Neuronal stem cell (in vitro differentiated cells): ENCODE measurements around the gene DTYMK.
"Not testable (repeated sequence)": the region's sequence is repeated elsewhere in the genome, so short reads cannot be mapped to it uniquely, and the experiment has no call there.

Experiments
- DNase-seq: peaks from one replicate; pipeline ENCODE4 v3.0.0-alpha.2; 2013; ENCODE audit warnings: low spot score
- H2AFZ ChIP-seq: one replicate; pipeline ENCODE4 v1.6.1; 2013; ENCODE audit warnings: mild to moderate bottlenecking, low read length, inconsistent platforms
- H2AK5ac ChIP-seq: 2 replicates; pipeline ENCODE4 v1.6.1; 2013; ENCODE audit warnings: low read depth, mild to moderate bottlenecking, inconsistent platforms, low read length, moderate library complexity, mixed read lengths
- H2BK120ac ChIP-seq: 2 replicates; pipeline ENCODE4 v1.6.1; 2013; ENCODE audit warnings: low read depth, mild to moderate bottlenecking, inconsistent platforms, low read length, moderate library complexity, mixed read lengths
- H2BK12ac ChIP-seq: one replicate; pipeline ENCODE4 v1.6.1; 2013; ENCODE audit warnings: low read length, inconsistent platforms
- H2BK15ac ChIP-seq: 2 replicates; pipeline ENCODE4 v1.6.1; 2013; ENCODE audit warnings: mild to moderate bottlenecking, low read length, inconsistent platforms, mixed read lengths
- H2BK5ac ChIP-seq: one replicate; pipeline ENCODE4 v1.6.1; 2013; ENCODE audit warnings: inconsistent platforms, mild to moderate bottlenecking, low read length, moderate library complexity
- H3K14ac ChIP-seq: one replicate; pipeline ENCODE4 v1.6.1; 2013; ENCODE audit warnings: low read length, inconsistent platforms
- H3K18ac ChIP-seq: 2 replicates; pipeline ENCODE4 v1.6.1; 2013; ENCODE audit warnings: low read length, inconsistent platforms
- H3K23ac ChIP-seq: 2 replicates; pipeline ENCODE4 v1.6.1; 2013; ENCODE audit warnings: low read depth, mild to moderate bottlenecking, mixed read lengths, low read length, inconsistent platforms; ENCODE audit not compliant: poor library complexity
- H3K27ac ChIP-seq: replicated peaks from 3 replicates; pipeline ENCODE4 v1.5.1; 2013; ENCODE audit warnings: low read length, inconsistent platforms
- H3K27me3 ChIP-seq, 3 experiments: 2 replicates each; pipeline ENCODE4 v1.6.1; 2013; ENCODE audit warnings: low read length in 3 of 3, mild to moderate bottlenecking in 2 of 3, inconsistent platforms in 1 of 3, low read depth in 1 of 3, mixed read lengths in 1 of 3, moderate library complexity in 1 of 3; ENCODE audit not compliant: control insufficient read depth in 3 of 3, insufficient read depth in 3 of 3
- H3K36me3 ChIP-seq, 2 donors: replicated peaks in 1 of 2; 2 replicates each; pipeline ENCODE4 v1.6.1; 2013; ENCODE audit warnings: low read length in 2 of 2; ENCODE audit not compliant: control insufficient read depth in 2 of 2, insufficient read depth in 2 of 2
- H3K4ac ChIP-seq: 2 replicates; pipeline ENCODE4 v1.6.1; 2013; ENCODE audit warnings: inconsistent platforms, mild to moderate bottlenecking, low read length, moderate library complexity
- H3K4me1 ChIP-seq, 2 donors: 1 replicate in 1 of 2; 2 replicates in 1 of 2; pipeline ENCODE4 v1.6.1; 2013; ENCODE audit warnings: low read length in 2 of 2, low read depth in 1 of 2; ENCODE audit not compliant: control insufficient read depth in 2 of 2, insufficient read depth in 1 of 2
- H3K4me2 ChIP-seq: one replicate; pipeline ENCODE4 v1.6.1; 2013; ENCODE audit warnings: mild to moderate bottlenecking, low read length, inconsistent platforms; ENCODE audit not compliant: insufficient read depth, poor library complexity, severe bottlenecking
- H3K4me3 ChIP-seq, 2 donors: 2 replicates each; pipeline ENCODE4 v1.5.1; 2013; ENCODE audit warnings: low read length in 2 of 2, mild to moderate bottlenecking in 2 of 2, inconsistent platforms in 1 of 2, moderate library complexity in 1 of 2
- H3K79me1 ChIP-seq: one replicate; pipeline ENCODE4 v1.6.1; 2013; ENCODE audit warnings: low read depth, mild to moderate bottlenecking, inconsistent platforms, low read length, moderate library complexity
- H3K9ac ChIP-seq: one replicate; pipeline ENCODE4 v1.6.1; 2013; ENCODE audit warnings: mild to moderate bottlenecking, low read depth, low read length, inconsistent platforms; ENCODE audit not compliant: poor library complexity
- H3K9me3 ChIP-seq, 2 donors: replicated peaks in 1 of 2; 2 replicates each; pipeline versions ENCODE3 to v1.6.1; 2013; ENCODE audit warnings: low read length in 2 of 2, mild to moderate bottlenecking in 2 of 2, inconsistent platforms in 1 of 2, low read depth in 1 of 2, mixed read lengths in 1 of 2, moderate library complexity in 1 of 2; ENCODE audit not compliant: control insufficient read depth in 2 of 2, insufficient read depth in 1 of 2
- H4K8ac ChIP-seq: one replicate; pipeline ENCODE4 v1.6.1; 2013; ENCODE audit warnings: low read depth, mild to moderate bottlenecking, inconsistent platforms, low read length, moderate library complexity
- H4K91ac ChIP-seq: one replicate; pipeline ENCODE4 v1.6.1; 2013; ENCODE audit warnings: low read length, low read depth, mild to moderate bottlenecking, inconsistent platforms; ENCODE audit not compliant: poor library complexity
- WGBS, 2 donors: extraction: QIAGEN DNeasy Blood & Tissue Kit; methylation state at CpG; one replicate each; pipeline ENCODE4 v1.1.7; 2013; ENCODE audit warnings: missing lambda C conversion rate in 2 of 2, mixed read lengths in 1 of 2; ENCODE audit not compliant: insufficient read length in 2 of 2, insufficient replicate concordance in 1 of 2; ENCODE audit errors: extremely low coverage in 2 of 2; 5-methylcytosine and 5-hydroxymethylcytosine counted together

The DTYMK gene

GRCh38 chr2:241662731-241663130 is 23.9 kb downstream of the DTYMK start:
- H3K4me2 ChIP-seq, H3K4ac ChIP-seq, H2BK12ac ChIP-seq, H3K79me1 ChIP-seq, H3K18ac ChIP-seq, H3K14ac ChIP-seq, H3K27me3 ChIP-seq, H2AFZ ChIP-seq, H3K27ac ChIP-seq, H2AK5ac ChIP-seq, H2BK5ac ChIP-seq, H3K23ac ChIP-seq, H2BK15ac ChIP-seq, H4K8ac ChIP-seq, H2BK120ac ChIP-seq, H4K91ac ChIP-seq, DNase-seq, H3K4me3 ChIP-seq, H3K9ac ChIP-seq, H3K9me3 ChIP-seq: not testable (repeated sequence)
- no CpG with 5 or more reads among the region's 24 CpGs for WGBS, 2 donors
- Histone ChIP-seq H3K36me3 (peaks cover 23 to 56% of the 10 kb centered on the region in 2 donors), H3K4me1 (peaks cover 10 to 19% of the 10 kb centered on the region in 2 donors)

GRCh38 chr2:241660593-241661213 is 25.9 kb downstream of the DTYMK start:
- Histone ChIP-seq H3K23ac (no peak overlapping the region), H2BK15ac (no peak overlapping the region), H3K27me3 (no peaks in the 10 kb centered on the region), H2AK5ac (no peak overlapping the region), H3K4me1 (peaks cover 3 to 6% of the 10 kb centered on the region in 2 donors), H3K4me2 (no peak overlapping the region), H3K27ac (no peak overlapping the region), H3K36me3 (peaks cover 26 to 62% of the 10 kb centered on the region in 2 donors), H3K79me1 (peaks cover 2% of the 10 kb centered on the region), H3K4ac (no peak overlapping the region), H3K4me3 (no peak overlapping the region), H3K14ac (no peak overlapping the region), H3K9ac (no peak overlapping the region), H2BK5ac (no peak overlapping the region), H3K9me3 (no peaks in the 10 kb centered on the region), H2BK120ac (no peak overlapping the region), H4K91ac (no peak overlapping the region), H2BK12ac (no peak overlapping the region), H4K8ac (no peak overlapping the region), H2AFZ (no peak overlapping the region), H3K18ac (no peak overlapping the region)
- DNase-seq, result no peak
- no CpG with 5 or more reads among the region's 14 CpGs for WGBS, 2 donors

- Histone ChIP-seq H4K91ac (no peak overlapping the region), H2AK5ac (no peak overlapping the region), H3K27ac (no peak overlapping the region), H3K18ac (no peak overlapping the region), H3K9ac (no peak overlapping the region), H3K14ac (no peak overlapping the region), H2BK15ac (no peak overlapping the region), H3K36me3 (peaks cover 37 to 77% of the 10 kb centered on the region in 2 donors), H3K23ac (no peak overlapping the region), H2BK120ac (no peak overlapping the region), H3K4me1 (no peaks in the 10 kb centered on the region), H3K9me3 (no peaks in the 10 kb centered on the region), H3K4me2 (no peak overlapping the region), H3K4me3 (no peak overlapping the region), H2AFZ (no peak overlapping the region), H3K79me1 (peaks cover 5% of the 10 kb centered on the region), H3K4ac (no peak overlapping the region), H4K8ac (no peak overlapping the region), H2BK5ac (no peak overlapping the region), H2BK12ac (no peak overlapping the region), H3K27me3 (no peaks in the 10 kb centered on the region)
- no CpG with 5 or more reads among the region's 26 CpGs for WGBS, 2 donors
- peak; percentile 39 for DNase-seq
These were observed 27.4 kb downstream of the DTYMK start for GRCh38 chr2:241659150-241659739.

- H3K9me3 ChIP-seq, result no peaks in the 10 kb centered on the region
- no peaks in the 10 kb centered on the region for H3K27me3 ChIP-seq
- no peak overlapping the region for H2AFZ ChIP-seq
- H4K91ac ChIP-seq, result no peak overlapping the region
- H2BK5ac ChIP-seq, result no peak overlapping the region
- peaks cover 40 to 84% of the 10 kb centered on the region in 2 donors for H3K36me3 ChIP-seq
- no peak overlapping the region for H3K9ac ChIP-seq
- H2BK15ac ChIP-seq, result no peak overlapping the region
- H3K27ac ChIP-seq, result no peak overlapping the region
- WGBS, 2 donors, result no CpG with 5 or more reads among the region's 5 CpGs
- H2AK5ac ChIP-seq, result no peak overlapping the region
- H3K4ac ChIP-seq, result no peak overlapping the region
- H2BK120ac ChIP-seq, result no peak overlapping the region
- no peak overlapping the region for H3K18ac ChIP-seq
- H3K14ac ChIP-seq, result no peak overlapping the region
- no peak for DNase-seq
- no peak overlapping the region for H2BK12ac ChIP-seq
- H3K4me3 ChIP-seq, result peak overlapping the region in 1 of 2 donors; percentile 36
- no peaks in the 10 kb centered on the region for H3K4me1 ChIP-seq
- H3K23ac ChIP-seq, result no peak overlapping the region
- H3K79me1 ChIP-seq, result peaks cover 5% of the 10 kb centered on the region
- no peak overlapping the region for H4K8ac ChIP-seq
- no peak overlapping the region for H3K4me2 ChIP-seq
These were observed 28.3 kb downstream of the DTYMK start for GRCh38 chr2:241658296-241658695.
